ENCODE results near the gene ING4. TPM values are rescaled to one million over a fixed set of nuclear protein-coding genes. Genes with fewer than 3 reads are reported as not detected.

ING4 gene
- total and polyA plus RNA-seq, 2 donors (not counting 3 experiments of a cell fraction or from before 2014, with no cell fraction given): 34.7 to 52.0 TPM

- Histone ChIP-seq H3K4me3 (replicated peaks in 1 of 3; ENCODE audit: insufficient read depth in 1 of 3, low read depth in 1 of 3, low read length in 3 of 3) (peak overlapping the region; percentile 23 to 95 (median 82)), H3K4me2 (ENCODE audit: insufficient read depth, low read length) (peak overlapping the region; percentile 91), H3K36me3 (ENCODE audit: control insufficient read depth in 2 of 2, extremely low read depth in 1 of 2, insufficient read depth in 2 of 2, low read length in 2 of 2) (peaks cover 0 to 14% of the 10 kb centered on the region in 2 experiments), H3K79me2 (ENCODE audit: control insufficient read depth, insufficient read depth, low read length) (peaks cover 7% of the 10 kb centered on the region), H3K27ac (ENCODE audit: insufficient read depth, low read depth, low read length) (peak overlapping the region; percentile 61), H3K9me1 (replicated peaks; ENCODE audit: control insufficient read depth, extremely low read depth, insufficient read depth, low read length) (no peaks in the 10 kb centered on the region), H3K27me3 (ENCODE audit: control insufficient read depth in 2 of 2, insufficient read depth in 2 of 2, low read length in 2 of 2) (no peaks in the 10 kb centered on the region), H2AFZ (ENCODE audit: low read depth, low read length) (peak overlapping the region; percentile 22), H3K9me3 (replicated peaks; ENCODE audit: control insufficient read depth, insufficient read depth, low read length) (no peaks in the 10 kb centered on the region), H4K20me1 (replicated peaks; ENCODE audit: control insufficient read depth, extremely low read depth, insufficient read depth, low read length) (no peaks in the 10 kb centered on the region), H3K4me1 (ENCODE audit: control insufficient read depth, extremely low read depth, insufficient read depth, low read length) (peaks cover 10% of the 10 kb centered on the region), H3K9ac (replicated peaks; ENCODE audit: extremely low read depth, insufficient read depth, low read length) (peak overlapping the region; percentile 92)
- FAIRE-seq (no peak), DNase-seq (ENCODE audit: low read depth, low spot score) (no peak)
- TF ChIP-seq JUN (IDR thresholded peaks at IDR 0.05; ENCODE audit: borderline replicate concordance, insufficient read depth, insufficient read length, low read depth) (no peak), FOS (IDR thresholded peaks at IDR 0.05; ENCODE audit: borderline replicate concordance, insufficient read depth, low read length) (no peak), GATA2 (IDR thresholded peaks at IDR 0.05; ENCODE audit: insufficient read depth, insufficient read length, low read depth, low read length) (no peak), POLR2A (IDR thresholded peaks at IDR 0.05; ENCODE audit: low read depth, low read length) (no peak), CTCF (IDR thresholded peaks at IDR 0.05; ENCODE audit: extremely low read depth in 1 of 2, insufficient read depth in 1 of 2, low read depth in 1 of 2, low read length in 2 of 2) (no peak), MAX (IDR thresholded peaks at IDR 0.05; ENCODE audit: insufficient read depth, insufficient read length) (no peak), MYC (IDR thresholded peaks at IDR 0.05; ENCODE audit: low read depth, low read length) (no peak), EZH2 (IDR thresholded peaks at IDR 0.05; ENCODE audit: borderline replicate concordance, low read depth, low read length, severe bottlenecking) (no peak), POLR2AphosphoS5 (IDR thresholded peaks at IDR 0.05; ENCODE audit: insufficient read depth, low read depth, low read length) (no peak)
- BruUV-seq (replicated peaks): no TSS peak
- dilution Hi-C loops (cut with MboI; ENCODE audit: extremely low pct_ligation_motif_present, low sequenced_read_pairs) (no loop called here), intact Hi-C loops (cut with micrococcal nuclease) (loop anchor here (2.0 kb wide), 1 partner anchor 16 kb away; the partner anchor contains the start of gene ACRBP)
- ChIA-PET CTCF (no interaction called here), POLR2A (no interaction called here)
Measured at GRCh38 chr12:6662602-6662905, 365 bp downstream of the ING4 start.
